SK-N-SH treated with all-trans-retinoic acid at 6 μM for 48 hours (cell line): ENCODE results near the gene PCDHGA7.

Experiments
- ATAC-seq: fragments of 200-7000 bp; cut with Tn5 transposase; 3 replicates; pipeline ENCODE4 v1.9.1; 2020; ENCODE audit warnings: mild to moderate bottlenecking, moderate library complexity
- ARNTL ChIP-seq: fragments of 450-650 bp; formaldehyde crosslinking; IDR thresholded peaks from 2 replicates; pipeline ENCODE4 v1.5.0; 2020; ENCODE audit warnings: low read depth, mild to moderate bottlenecking, moderate library complexity, borderline replicate concordance
- CREB5 ChIP-seq: fragments of 250-450 bp; sonication (Bioruptor Pico); IDR thresholded peaks from 2 replicates; pipeline ENCODE4 v1.5.1; 2020; ENCODE audit warnings: low read depth, mild to moderate bottlenecking, moderate library complexity
- CSDC2 ChIP-seq: fragments of 250-450 bp; sonication (Bioruptor Pico); IDR thresholded peaks from 2 replicates; pipeline ENCODE4 v1.5.0; 2020; ENCODE audit warnings: mild to moderate bottlenecking, moderate library complexity
- CSRNP3 ChIP-seq: fragments of 250-450 bp; sonication (Bioruptor Pico); IDR thresholded peaks from 2 replicates; pipeline ENCODE4 v1.5.1; 2021; ENCODE audit warnings: mild to moderate bottlenecking, moderate library complexity
- ESRRG ChIP-seq: fragments of 250-450 bp; sonication (Bioruptor Pico); IDR thresholded peaks from 2 replicates; pipeline ENCODE4 v1.6.1; 2021; ENCODE audit warnings: mild to moderate bottlenecking
- GLIS3 ChIP-seq: fragments of 250-450 bp; sonication (Bioruptor Pico); IDR thresholded peaks from 2 replicates; pipeline ENCODE4 v1.5.0; 2020; ENCODE audit warnings: mild to moderate bottlenecking, moderate library complexity
- ISL1 ChIP-seq: fragments of 250-450 bp; sonication (Bioruptor Pico); IDR thresholded peaks from 2 replicates; pipeline ENCODE4 v2.1.2; 2022; ENCODE audit warnings: mild to moderate bottlenecking, moderate library complexity
- OSR1 ChIP-seq: fragments of 250-450 bp; sonication (Bioruptor Pico); IDR thresholded peaks from 2 replicates; pipeline ENCODE4 v1.8.0; 2022; ENCODE audit warnings: moderate library complexity, mild to moderate bottlenecking, inconsistent platforms
- RARB ChIP-seq: fragments of 250-450 bp; sonication (Bioruptor Pico); IDR thresholded peaks from 2 replicates; pipeline ENCODE4 v1.8.0; 2021; ENCODE audit warnings: mild to moderate bottlenecking, moderate library complexity
- SNAI2 ChIP-seq: fragments of 250-450 bp; sonication (Bioruptor Pico); IDR thresholded peaks from 2 replicates; pipeline ENCODE4 v1.5.0; 2020; ENCODE audit warnings: mild to moderate bottlenecking, moderate library complexity
- TCF4 ChIP-seq: fragments of 250-450 bp; sonication (Bioruptor Pico); IDR thresholded peaks from 2 replicates; pipeline ENCODE4 v1.8.0; 2021; ENCODE audit warnings: mild to moderate bottlenecking, moderate library complexity, borderline replicate concordance
- TSHZ2 ChIP-seq: fragments of 250-450 bp; sonication (Bioruptor Pico); IDR thresholded peaks from 2 replicates; pipeline ENCODE4 v1.5.0; 2020; ENCODE audit warnings: mild to moderate bottlenecking, moderate library complexity
- ZFP3 ChIP-seq: fragments of 250-450 bp; sonication (Bioruptor Pico); IDR thresholded peaks from 2 replicates; pipeline ENCODE4 v1.5.0; 2020; ENCODE audit warnings: mild to moderate bottlenecking, moderate library complexity
- ZNF565 ChIP-seq: fragments of 450-650 bp; formaldehyde crosslinking; conservative IDR thresholded peaks from 2 replicates; pipeline ENCODE4 v1.5.0; 2020; ENCODE audit warnings: low read depth, mild to moderate bottlenecking, moderate library complexity
- ZNF8 ChIP-seq: fragments of 450-650 bp; formaldehyde crosslinking; IDR thresholded peaks from 2 replicates; pipeline ENCODE4 v1.5.0; 2020; ENCODE audit warnings: mild to moderate bottlenecking, moderate library complexity
- TF ChIP-seq, protein P1 (sequence below): fragments of 250-450 bp; sonication (Bioruptor Pico); IDR thresholded peaks from 2 replicates; pipeline ENCODE4 v1.8.0; 2020; ENCODE audit warnings: mild to moderate bottlenecking, moderate library complexity, borderline replicate concordance

Gene PCDHGA7

GRCh38 chr5:141363952-141364660 lies 18.4 kb upstream of the PCDHGA7 start, which contains the start of gene PCDHGA5:
Gene PCDHGA5, plus strand, starts transcription at chr5:141364162. Its CDS starts 169 bp downstream, at chr5:141364331.
- TF ChIP-seq TSHZ2 (CRISPR knock-in tag) (no peak), ISL1 (CRISPR knock-in tag) (no peak), ESRRG (CRISPR knock-in tag) (no peak), ARNTL (no peak), CSRNP3 (CRISPR knock-in tag) (no peak), GLIS3 (CRISPR knock-in tag) (no peak), SNAI2 (CRISPR knock-in tag) (no peak), RARB (CRISPR knock-in tag) (no peak), ZFP3 (CRISPR knock-in tag) (no peak), OSR1 (CRISPR knock-in tag) (no peak), CREB5 (CRISPR knock-in tag) (no peak), CSDC2 (CRISPR knock-in tag) (no peak), TCF4 (CRISPR knock-in tag) (no peak)
- TF ChIP-seq, protein P1, sequence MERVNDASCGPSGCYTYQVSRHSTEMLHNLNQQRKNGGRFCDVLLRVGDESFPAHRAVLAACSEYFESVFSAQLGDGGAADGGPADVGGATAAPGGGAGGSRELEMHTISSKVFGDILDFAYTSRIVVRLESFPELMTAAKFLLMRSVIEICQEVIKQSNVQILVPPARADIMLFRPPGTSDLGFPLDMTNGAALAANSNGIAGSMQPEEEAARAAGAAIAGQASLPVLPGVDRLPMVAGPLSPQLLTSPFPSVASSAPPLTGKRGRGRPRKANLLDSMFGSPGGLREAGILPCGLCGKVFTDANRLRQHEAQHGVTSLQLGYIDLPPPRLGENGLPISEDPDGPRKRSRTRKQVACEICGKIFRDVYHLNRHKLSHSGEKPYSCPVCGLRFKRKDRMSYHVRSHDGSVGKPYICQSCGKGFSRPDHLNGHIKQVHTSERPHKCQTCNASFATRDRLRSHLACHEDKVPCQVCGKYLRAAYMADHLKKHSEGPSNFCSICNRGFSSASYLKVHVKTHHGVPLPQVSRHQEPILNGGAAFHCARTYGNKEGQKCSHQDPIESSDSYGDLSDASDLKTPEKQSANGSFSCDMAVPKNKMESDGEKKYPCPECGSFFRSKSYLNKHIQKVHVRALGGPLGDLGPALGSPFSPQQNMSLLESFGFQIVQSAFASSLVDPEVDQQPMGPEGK = no peak
- no peak for ATAC-seq

- no peak for ATAC-seq
- TF ChIP-seq GLIS3 (CRISPR knock-in tag) = no peak
- no peak for TF ChIP-seq RARB (CRISPR knock-in tag)
- TF ChIP-seq OSR1 (CRISPR knock-in tag) = no peak
- TF ChIP-seq CSDC2 (CRISPR knock-in tag) = no peak
- TF ChIP-seq, protein P1 = no peak
- TF ChIP-seq ZNF565 (CRISPR knock-in tag) = no peak
- no peak for TF ChIP-seq TSHZ2 (CRISPR knock-in tag)
- no peak for TF ChIP-seq ZNF8 (CRISPR knock-in tag)
Measured at GRCh38 chr5:141366016-141366896, 16.3 kb upstream of the PCDHGA7 start.
